Left lung (tissue), 10 donors: ENCODE data around the gene LPAR2. TPM values are rescaled to one million over a fixed set of nuclear protein-coding genes. Genes with fewer than 3 reads are reported as not detected.

Source experiments
- ATAC-seq: fragments of 200-7000 bp; cut with Tn5 transposase; one replicate; pipeline ENCODE4 v1.9.1; 2020; ENCODE audit warnings: moderate library complexity
- DNase-seq, 4 donors: peaks; one replicate each; pipeline ENCODE4 v3.0.0-alpha.2; 2013 to 2020
- H3K27ac ChIP-seq, 2 donors: fragments of 200-600 bp; sonication (generic) in 1 of 2; one replicate each; pipeline versions ENCODE4 v1.5.0 to v1.8.0; 2020 to 2021
- H3K27me3 ChIP-seq, 2 donors: fragments of 200-600 bp; sonication (generic) in 1 of 2; one replicate each; pipeline versions ENCODE4 v1.5.0 to v1.8.0; 2020 to 2021
- H3K36me3 ChIP-seq, 2 donors: fragments of 200-600 bp; sonication (generic) in 1 of 2; one replicate each; pipeline versions ENCODE4 v1.5.0 to v1.8.0; 2020 to 2021
- H3K4me1 ChIP-seq, 2 donors: fragments of 200-600 bp; one replicate each; pipeline ENCODE4 v1.8.0; 2021
- H3K4me3 ChIP-seq, 2 donors: fragments of 200-600 bp; sonication (generic) in 1 of 2; one replicate each; pipeline versions ENCODE4 v1.5.0 to v1.8.0; 2020 to 2021; ENCODE audit warnings: mild to moderate bottlenecking in 1 of 2
- H3K9me3 ChIP-seq, 2 donors: fragments of 200-600 bp; sonication (generic) in 1 of 2; one replicate each; pipeline versions ENCODE4 v1.5.0 to v1.8.0; 2020 to 2021
- intact Hi-C, 2 donors: fragments of 100-400 bp; cut with DNase I; formaldehyde crosslinking; loops; one replicate each; pipeline versions ENCODE4 v1.11.2 to v1.14.2; 2022
- polyA plus RNA-seq, 6 donors: library from polyadenylated mRNA; unstranded; fragments of 120-200 nt; gene quantifications; one replicate each; pipeline ENCODE4 v1.2.1, GENCODE V29; 2013; ENCODE audit not compliant: insufficient read length in 6 of 6
- total RNA-seq, 2 donors: library from RNA; stranded (reverse); fragmentation: NEBNext Ultra II Directional; extraction: Animal tissue kit (Norgen Biotek cat#: 25700); gene quantifications; one replicate each; pipeline ENCODE4 v1.2.1, GENCODE V29; 2021
- TF ChIP-seq, protein P1 (sequence below), 2 donors: fragments of 200-600 bp; sonication (generic) in 1 of 2; IDR thresholded peaks; one replicate each; pipeline versions ENCODE4 v1.5.0 to v1.8.0; 2021; ENCODE audit warnings: antibody characterized with exemption in 2 of 2
- donor health status: DM: no; HTN: yes; CAD: no.
- donor health status: DM: no; HTN: no; CAD: no.

LPAR2 gene
- total and polyA plus RNA-seq, 8 donors, result 16.1 to 60.8 (median 41.6) TPM

DNA sequence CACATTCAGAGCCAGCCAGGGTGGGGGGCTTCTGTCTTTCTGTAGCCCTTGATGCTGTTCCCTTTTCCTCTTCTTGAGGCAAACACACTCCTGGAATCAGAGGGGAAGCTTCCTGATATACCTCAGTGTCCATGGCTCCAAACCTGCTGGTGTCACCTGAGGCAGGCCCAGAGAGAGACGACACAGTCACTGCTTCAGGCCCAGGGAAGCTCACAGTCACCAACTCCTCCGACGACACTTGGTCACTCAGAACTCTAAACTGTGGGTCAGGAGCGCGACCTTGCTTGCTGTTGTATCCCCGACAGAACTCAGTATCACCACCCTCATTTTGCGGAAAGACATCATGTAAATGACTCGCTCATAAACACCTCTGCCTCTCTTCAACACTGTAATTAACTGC, 34.3 kb upstream of the LPAR2 start:
- H3K4me1 ChIP-seq, result peaks cover 12 to 31% of the 10 kb centered on the region in 2 donors
- no peak for ATAC-seq
- H3K9me3 ChIP-seq, result no peaks in the 10 kb centered on the region
- TF ChIP-seq, protein P1, sequence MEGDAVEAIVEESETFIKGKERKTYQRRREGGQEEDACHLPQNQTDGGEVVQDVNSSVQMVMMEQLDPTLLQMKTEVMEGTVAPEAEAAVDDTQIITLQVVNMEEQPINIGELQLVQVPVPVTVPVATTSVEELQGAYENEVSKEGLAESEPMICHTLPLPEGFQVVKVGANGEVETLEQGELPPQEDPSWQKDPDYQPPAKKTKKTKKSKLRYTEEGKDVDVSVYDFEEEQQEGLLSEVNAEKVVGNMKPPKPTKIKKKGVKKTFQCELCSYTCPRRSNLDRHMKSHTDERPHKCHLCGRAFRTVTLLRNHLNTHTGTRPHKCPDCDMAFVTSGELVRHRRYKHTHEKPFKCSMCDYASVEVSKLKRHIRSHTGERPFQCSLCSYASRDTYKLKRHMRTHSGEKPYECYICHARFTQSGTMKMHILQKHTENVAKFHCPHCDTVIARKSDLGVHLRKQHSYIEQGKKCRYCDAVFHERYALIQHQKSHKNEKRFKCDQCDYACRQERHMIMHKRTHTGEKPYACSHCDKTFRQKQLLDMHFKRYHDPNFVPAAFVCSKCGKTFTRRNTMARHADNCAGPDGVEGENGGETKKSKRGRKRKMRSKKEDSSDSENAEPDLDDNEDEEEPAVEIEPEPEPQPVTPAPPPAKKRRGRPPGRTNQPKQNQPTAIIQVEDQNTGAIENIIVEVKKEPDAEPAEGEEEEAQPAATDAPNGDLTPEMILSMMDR (IDR thresholded peaks at IDR 0.05), result no peak
- intact Hi-C loops, result no loop called here
- peaks cover 0 to 27% of the 10 kb centered on the region in 2 donors for H3K36me3 ChIP-seq
- DNase-seq, result peak in 1 of 4 donors; percentile 8
- peak overlapping the region in 1 of 2 donors; percentile 45 for H3K27ac ChIP-seq
- peak overlapping the region; percentile 95 to 96 for H3K4me3 ChIP-seq
- H3K27me3 ChIP-seq, result no peaks in the 10 kb centered on the region

DNA sequence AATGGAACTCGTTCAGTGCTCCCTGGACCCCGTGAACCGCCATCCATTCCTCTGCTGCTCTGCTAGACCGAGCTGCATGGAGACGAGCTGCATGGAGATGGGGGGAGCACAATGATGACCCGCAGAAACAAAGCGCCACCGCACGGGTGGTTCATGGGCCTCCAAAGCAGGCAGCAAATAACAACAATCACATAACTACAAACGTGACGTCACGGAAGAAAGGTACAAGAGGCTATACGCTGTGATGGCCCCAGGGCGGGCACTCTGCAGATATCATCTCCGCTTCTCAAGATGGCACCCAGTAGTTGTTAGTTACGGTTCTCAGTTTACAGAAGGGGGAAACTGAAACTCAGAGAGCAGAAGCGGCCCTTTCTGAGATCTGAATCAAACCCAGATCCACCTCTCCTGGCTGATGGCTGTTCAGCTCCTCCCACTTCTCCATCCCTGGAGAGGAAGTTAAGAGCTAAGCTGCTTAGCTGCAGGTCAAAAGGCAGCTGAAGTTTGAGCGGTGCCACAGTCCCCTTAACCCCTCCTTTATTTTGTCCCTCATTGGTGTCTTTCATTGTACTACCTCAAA, 33.7 kb upstream of the LPAR2 start:
- DNase-seq, result peak in 1 of 4 donors; percentile 66
- H3K4me3 ChIP-seq, result peak overlapping the region in 1 of 2 donors; percentile 96
- H3K36me3 ChIP-seq, result peaks cover 0 to 32% of the 10 kb centered on the region in 2 donors
- no peak for ATAC-seq
- peaks cover 12 to 29% of the 10 kb centered on the region in 2 donors for H3K4me1 ChIP-seq
- H3K9me3 ChIP-seq, result no peaks in the 10 kb centered on the region
- TF ChIP-seq, protein P1 (IDR thresholded peaks at IDR 0.05), result no peak
- no peaks in the 10 kb centered on the region for H3K27me3 ChIP-seq
- peak overlapping the region in 1 of 2 donors; percentile 45 for H3K27ac ChIP-seq
- intact Hi-C loops, result no loop called here

DNA sequence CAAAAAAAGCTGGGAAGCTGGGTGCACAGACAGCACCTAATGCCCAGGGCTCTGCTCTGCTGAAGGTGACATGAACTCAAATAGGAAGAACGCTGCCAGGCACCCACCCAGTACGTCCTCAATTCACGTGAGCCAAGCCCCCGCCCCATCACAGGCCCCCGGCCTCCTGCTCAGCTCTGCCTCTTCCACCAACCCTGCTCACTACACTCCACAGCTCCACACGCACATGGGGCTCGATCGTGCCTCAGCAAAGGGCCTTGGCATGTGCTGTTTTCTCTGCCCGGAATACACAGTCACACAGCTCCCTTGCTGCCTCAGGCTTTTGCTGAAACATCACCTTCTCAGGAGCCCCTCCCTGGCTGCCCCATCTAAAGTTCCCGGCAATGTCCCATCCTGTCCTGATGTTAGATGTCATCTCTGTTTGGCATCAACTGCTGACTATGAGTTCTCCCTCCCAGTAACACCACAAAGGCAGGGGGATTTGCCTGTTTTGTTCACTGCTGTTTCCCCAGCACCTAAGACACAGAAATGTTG, 33.2 kb upstream of the LPAR2 start:
- peaks cover 12 to 29% of the 10 kb centered on the region in 2 donors for H3K4me1 ChIP-seq
- no peaks in the 10 kb centered on the region for H3K9me3 ChIP-seq
- TF ChIP-seq, protein P1 (IDR thresholded peaks at IDR 0.05), result no peak
- H3K27me3 ChIP-seq, result no peaks in the 10 kb centered on the region
- H3K4me3 ChIP-seq, result peak overlapping the region in 1 of 2 donors; percentile 96
- DNase-seq, result peak in 1 of 4 donors; percentile 59
- intact Hi-C loops, result no loop called here
- peaks cover 0 to 38% of the 10 kb centered on the region in 2 donors for H3K36me3 ChIP-seq
- H3K27ac ChIP-seq, result peak overlapping the region in 1 of 2 donors; percentile 45
- no peak for ATAC-seq

DNA sequence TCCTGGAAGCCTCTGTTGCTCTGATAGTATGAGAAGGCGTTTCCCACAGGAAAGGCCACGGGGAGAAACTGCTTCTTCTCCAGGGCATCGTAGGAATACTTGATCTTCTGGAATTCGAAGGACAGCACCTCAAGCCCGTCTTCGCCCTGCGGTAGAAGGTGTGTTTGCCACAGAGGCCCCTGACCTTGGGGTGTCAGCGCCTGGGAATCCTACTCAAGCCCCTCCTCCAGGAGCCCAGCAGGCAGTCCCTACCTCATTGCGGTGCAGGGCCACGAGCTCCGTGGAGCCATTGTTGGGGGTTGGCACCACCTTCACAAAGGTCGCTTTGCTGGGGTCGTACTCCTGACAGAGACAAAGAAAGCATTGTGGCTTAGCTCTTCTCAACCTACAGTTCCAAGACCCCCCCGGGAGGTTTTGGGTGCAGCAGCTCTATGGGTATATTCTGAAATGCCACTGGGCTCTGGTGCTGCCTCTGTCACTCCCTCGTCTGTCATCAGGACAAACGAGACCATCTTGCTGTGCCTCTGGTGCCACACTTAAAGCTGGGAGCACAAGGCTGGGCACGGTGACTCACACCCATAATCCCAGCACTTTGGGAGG, 31.7 kb upstream of the LPAR2 start:
- TF ChIP-seq, protein P1 (IDR thresholded peaks at IDR 0.05), result no peak
- ATAC-seq (no peak), DNase-seq (peak in 1 of 4 donors; percentile 31)
- peaks cover 12 to 29% of the 10 kb centered on the region in 2 donors for H3K4me1 ChIP-seq
- intact Hi-C loops, result no loop called here
- no peaks in the 10 kb centered on the region for H3K27me3 ChIP-seq
- no peak overlapping the region for H3K27ac ChIP-seq
- no peaks in the 10 kb centered on the region for H3K9me3 ChIP-seq
- no peak overlapping the region for H3K4me3 ChIP-seq
- H3K36me3 ChIP-seq, result peaks cover 0 to 53% of the 10 kb centered on the region in 2 donors

DNA sequence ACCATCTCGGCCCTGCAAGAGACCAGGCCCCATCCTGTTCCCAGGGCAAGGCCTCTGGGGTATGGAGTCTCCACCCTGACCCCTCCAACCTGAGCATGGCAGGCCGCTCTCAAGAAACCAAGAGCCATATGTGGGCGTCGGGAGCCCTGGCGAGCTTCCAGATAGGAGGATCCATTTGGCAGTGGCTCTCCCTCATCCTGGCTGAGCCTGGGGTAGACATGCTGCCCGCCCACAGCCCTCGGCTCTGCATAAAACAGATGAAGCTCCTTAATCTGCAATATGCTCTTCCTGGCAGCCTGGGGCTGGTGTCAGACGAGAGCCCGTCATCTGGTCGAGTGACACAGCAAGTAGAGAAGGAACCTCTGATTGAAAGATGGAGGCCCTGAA, 29.4 kb upstream of the LPAR2 start:
- Histone ChIP-seq H3K9me3 (no peaks in the 10 kb centered on the region), H3K4me3 (no peak overlapping the region), H3K4me1 (peaks cover 5 to 16% of the 10 kb centered on the region in 2 donors), H3K27me3 (no peaks in the 10 kb centered on the region), H3K36me3 (peaks cover 0 to 76% of the 10 kb centered on the region in 2 donors), H3K27ac (no peak overlapping the region)
- intact Hi-C loops, result no loop called here
- ATAC-seq (no peak), DNase-seq (peak in 1 of 4 donors; percentile 46)
- TF ChIP-seq, protein P1 (IDR thresholded peaks at IDR 0.05), result no peak
